ENCODE data around the gene LTBR. TPM values are rescaled to one million over a fixed set of nuclear protein-coding genes. Genes with fewer than 3 reads are reported as not detected.
"Not testable (repeated sequence)": the region's sequence is repeated elsewhere in the genome, so short reads cannot be mapped to it uniquely, and the experiment has no call there.

Gene LTBR
- total RNA-seq, 2 donors from 2014 or later: 8.4 to 9.1 TPM

GRCh38 chr12:6424866-6425265, 40.9 kb downstream of the LTBR start:
- Histone ChIP-seq H3K4me1 (ENCODE audit: control insufficient read depth, insufficient read depth, low read length) (no peaks in the 10 kb centered on the region), H3K36me3 (ENCODE audit: control insufficient read depth, insufficient read depth, low read length) (no peaks in the 10 kb centered on the region), H3K9me3 (ENCODE audit: control insufficient read depth, low read length) (no peaks in the 10 kb centered on the region), H3K4me3 (ENCODE audit: low read length) (no peak overlapping the region), H3K27me3 (ENCODE audit: control insufficient read depth, insufficient read depth, low read length, poor library complexity, severe bottlenecking) (no peaks in the 10 kb centered on the region), H3K27ac (ENCODE audit: low read depth, low read length) (no peak overlapping the region), H3K9ac (ENCODE audit: extremely low read depth, low read length, poor library complexity, severe bottlenecking) (no peak overlapping the region)
- no peak overlapping the region for H3K27ac Mint-ChIP-seq
- WGBS, 2 experiments (ENCODE audit: insufficient coverage in 1 of 2, insufficient read length in 1 of 2): 83 to 94% methylated on average over 7 to 8 of the region's 8 CpGs
- H3K4me3 Mint-ChIP-seq: no peak overlapping the region
- no peaks in the 10 kb centered on the region for H3K4me1 Mint-ChIP-seq
- no peak for DNase-seq
- TF ChIP-seq CTCF (conservative IDR thresholded peaks at IDR 0.05): no peak
- H3K27me3 Mint-ChIP-seq (ENCODE audit: insufficient read depth): no peaks in the 10 kb centered on the region
- no peaks in the 10 kb centered on the region for H3K36me3 Mint-ChIP-seq (ENCODE audit: low read depth)
- no peaks in the 10 kb centered on the region for H3K9me3 Mint-ChIP-seq

- Mint-ChIP-seq H3K4me1 (no peaks in the 10 kb centered on the region), H3K4me3 (no peak overlapping the region), H3K9me3 (no peaks in the 10 kb centered on the region), H3K36me3 (ENCODE audit: low read depth) (no peaks in the 10 kb centered on the region), H3K27ac (no peak overlapping the region), H3K27me3 (ENCODE audit: insufficient read depth) (no peaks in the 10 kb centered on the region)
- Histone ChIP-seq H3K4me3 (ENCODE audit: low read length) (no peak overlapping the region), H3K9me3 (ENCODE audit: control insufficient read depth, low read length) (no peaks in the 10 kb centered on the region), H3K36me3 (ENCODE audit: control insufficient read depth, insufficient read depth, low read length) (no peaks in the 10 kb centered on the region), H3K4me1 (ENCODE audit: control insufficient read depth, insufficient read depth, low read length) (no peaks in the 10 kb centered on the region), H3K9ac (ENCODE audit: extremely low read depth, low read length, poor library complexity, severe bottlenecking) (no peak overlapping the region), H3K27ac (ENCODE audit: low read depth, low read length) (no peak overlapping the region), H3K27me3 (ENCODE audit: control insufficient read depth, insufficient read depth, low read length, poor library complexity, severe bottlenecking) (no peaks in the 10 kb centered on the region)
- peak; percentile 51 for DNase-seq
- WGBS, 2 experiments (ENCODE audit: insufficient coverage in 1 of 2, insufficient read length in 1 of 2): 94 to 95% methylated on average over 19 to 23 of the region's 23 CpGs
- TF ChIP-seq CTCF (conservative IDR thresholded peaks at IDR 0.05): no peak
These were observed 41.9 kb downstream of the LTBR start for GRCh38 chr12:6425590-6426531.

- Histone ChIP-seq H3K9ac (ENCODE audit: extremely low read depth, low read length, poor library complexity, severe bottlenecking) (no peak overlapping the region), H3K4me3 (ENCODE audit: low read length) (no peak overlapping the region), H3K4me1 (ENCODE audit: control insufficient read depth, insufficient read depth, low read length) (no peaks in the 10 kb centered on the region), H3K27me3 (ENCODE audit: control insufficient read depth, insufficient read depth, low read length, poor library complexity, severe bottlenecking) (no peaks in the 10 kb centered on the region), H3K9me3 (ENCODE audit: control insufficient read depth, low read length) (no peaks in the 10 kb centered on the region), H3K27ac (ENCODE audit: low read depth, low read length) (no peak overlapping the region), H3K36me3 (ENCODE audit: control insufficient read depth, insufficient read depth, low read length) (no peaks in the 10 kb centered on the region)
- Mint-ChIP-seq H3K9me3 (no peaks in the 10 kb centered on the region), H3K4me3 (no peak overlapping the region), H3K27ac (no peak overlapping the region), H3K4me1 (no peaks in the 10 kb centered on the region), H3K36me3 (ENCODE audit: low read depth) (no peaks in the 10 kb centered on the region), H3K27me3 (ENCODE audit: insufficient read depth) (no peaks in the 10 kb centered on the region)
- TF ChIP-seq CTCF (conservative IDR thresholded peaks at IDR 0.05): no peak
- 89 to 92% methylated on average over 10 to 14 of the region's 14 CpGs for WGBS, 2 experiments (ENCODE audit: insufficient coverage in 1 of 2, insufficient read length in 1 of 2)
- peak; percentile 38 for DNase-seq
These were observed 43.1 kb downstream of the LTBR start for GRCh38 chr12:6426882-6427671.

GRCh38 chr12:6427796-6428195, 43.8 kb downstream of the LTBR start:
- WGBS, 2 experiments (ENCODE audit: insufficient coverage in 1 of 2, insufficient read length in 1 of 2): 94 to 99% methylated on average over 8 to 10 of the region's 10 CpGs
- DNase-seq: peak; percentile 9
- H3K4me3 ChIP-seq (ENCODE audit: low read length): not testable (repeated sequence)

More at GRCh38 chr12:6427796-6428195, 43.8 kb downstream of the LTBR start:
- not testable (repeated sequence) for H3K27ac ChIP-seq (ENCODE audit: low read depth, low read length); H3K9me3 ChIP-seq (ENCODE audit: control insufficient read depth, low read length); H3K36me3 ChIP-seq (ENCODE audit: control insufficient read depth, insufficient read depth, low read length); H3K36me3 Mint-ChIP-seq (ENCODE audit: low read depth); H3K9me3 Mint-ChIP-seq; H3K27ac Mint-ChIP-seq; H3K4me1 ChIP-seq (ENCODE audit: control insufficient read depth, insufficient read depth, low read length); H3K27me3 Mint-ChIP-seq (ENCODE audit: insufficient read depth); H3K4me1 Mint-ChIP-seq; H3K4me3 Mint-ChIP-seq; H3K9ac ChIP-seq (ENCODE audit: extremely low read depth, low read length, poor library complexity, severe bottlenecking); H3K27me3 ChIP-seq (ENCODE audit: control insufficient read depth, insufficient read depth, low read length, poor library complexity, severe bottlenecking)
